Measurements from ENCODE around the gene SNAP47.

DNA sequence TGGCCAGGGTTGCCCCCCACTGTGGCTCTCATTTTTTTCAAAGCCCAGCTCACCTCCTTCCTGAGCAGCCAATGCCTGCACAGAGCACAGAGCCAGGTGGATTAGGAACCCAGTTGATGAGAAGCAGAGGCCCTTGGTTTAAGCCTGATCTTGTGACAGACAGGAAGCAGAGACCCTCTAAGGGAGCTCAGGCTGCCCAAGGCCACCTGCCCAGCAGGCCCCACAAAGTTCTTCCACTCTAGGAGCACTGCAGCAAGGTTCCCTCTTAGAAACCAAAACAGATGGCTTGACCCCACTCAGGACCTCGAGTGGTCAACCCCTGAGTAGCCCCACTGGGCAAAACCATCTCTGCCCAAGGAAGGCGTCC lies 54.8 kb downstream of the SNAP47 start:
- no peak for TF ChIP-seq EZH2 (IDR thresholded peaks at IDR 0.05; ENCODE audit: borderline replicate concordance)
- TF ChIP-seq, protein P1, sequence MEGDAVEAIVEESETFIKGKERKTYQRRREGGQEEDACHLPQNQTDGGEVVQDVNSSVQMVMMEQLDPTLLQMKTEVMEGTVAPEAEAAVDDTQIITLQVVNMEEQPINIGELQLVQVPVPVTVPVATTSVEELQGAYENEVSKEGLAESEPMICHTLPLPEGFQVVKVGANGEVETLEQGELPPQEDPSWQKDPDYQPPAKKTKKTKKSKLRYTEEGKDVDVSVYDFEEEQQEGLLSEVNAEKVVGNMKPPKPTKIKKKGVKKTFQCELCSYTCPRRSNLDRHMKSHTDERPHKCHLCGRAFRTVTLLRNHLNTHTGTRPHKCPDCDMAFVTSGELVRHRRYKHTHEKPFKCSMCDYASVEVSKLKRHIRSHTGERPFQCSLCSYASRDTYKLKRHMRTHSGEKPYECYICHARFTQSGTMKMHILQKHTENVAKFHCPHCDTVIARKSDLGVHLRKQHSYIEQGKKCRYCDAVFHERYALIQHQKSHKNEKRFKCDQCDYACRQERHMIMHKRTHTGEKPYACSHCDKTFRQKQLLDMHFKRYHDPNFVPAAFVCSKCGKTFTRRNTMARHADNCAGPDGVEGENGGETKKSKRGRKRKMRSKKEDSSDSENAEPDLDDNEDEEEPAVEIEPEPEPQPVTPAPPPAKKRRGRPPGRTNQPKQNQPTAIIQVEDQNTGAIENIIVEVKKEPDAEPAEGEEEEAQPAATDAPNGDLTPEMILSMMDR (IDR thresholded peaks at IDR 0.05; ENCODE audit: poor library complexity): no peak
- no peak for TF ChIP-seq EZH2phosphoT487 (IDR thresholded peaks at IDR 0.05; ENCODE audit: low read depth, severe bottlenecking, unreplicated experiment)

Data from hepatocyte (in vitro differentiated cells).